Muscle of arm (tissue), 14 donors: Measurements from ENCODE around the gene TIPRL. TPM values are rescaled to one million over a fixed set of nuclear protein-coding genes. Genes with fewer than 3 reads are reported as not detected.
A peak's percentile ranks its signal among the peaks of the same experiment; 100 is the strongest.

ENCODE experiments used
- DNase-seq: peaks from one replicate; pipeline ENCODE4 v3.0.0-alpha.2; 2013
- long read RNA-seq, 11 donors: transcript quantifications; one replicate each; lab custom pipeline, GENCODE V29; 2026
- polyA plus RNA-seq, 12 donors: library from polyadenylated mRNA; unstranded; fragments of 120-200 nt; gene quantifications; one replicate each; pipeline ENCODE4 v1.2.1, GENCODE V29; 2013; ENCODE audit not compliant: insufficient read length in 12 of 12

TIPRL gene
- polyA plus RNA-seq = 10 to 100 TPM in 11 of 12 donors, not detected in 1; 30.8 to 46.5 (median 38.7) TPM
- long read RNA-seq, donor 1, transcript TIPRL-202 (7 exons, 3,032 nt) = major isoform, 20 of 30 reads
- long read RNA-seq, donor 1, partial matches to known transcripts = 10 of 30 reads
- long read RNA-seq, donor 1, other reads (novel, unspliced or antisense) = 0 of 30 reads
- long read RNA-seq, donor 2, transcript TIPRL-202 (7 exons, 3,032 nt) = major isoform, 27 of 63 reads
- long read RNA-seq, donor 2, partial matches to known transcripts = 36 of 63 reads
- long read RNA-seq, donor 2, other reads (novel, unspliced or antisense) = 0 of 63 reads
- long read RNA-seq, donor 3, transcript TIPRL-202 (7 exons, 3,032 nt) = major isoform, 15 of 15 reads
- long read RNA-seq, donor 3, partial matches to known transcripts = 0 of 15 reads
- long read RNA-seq, donor 3, other reads (novel, unspliced or antisense) = 0 of 15 reads
- long read RNA-seq, donor 4, transcript TIPRL-202 (7 exons, 3,032 nt) = major isoform, 9 of 9 reads
- long read RNA-seq, donor 4, partial matches to known transcripts = 0 of 9 reads
- long read RNA-seq, donor 4, other reads (novel, unspliced or antisense) = 0 of 9 reads
- long read RNA-seq, donor 5, transcript TIPRL-202 (7 exons, 3,032 nt) = major isoform, 33 of 33 reads
- long read RNA-seq, donor 5, partial matches to known transcripts = 0 of 33 reads
- long read RNA-seq, donor 5, other reads (novel, unspliced or antisense) = 0 of 33 reads
- long read RNA-seq, donor 6, transcript TIPRL-202 (7 exons, 3,032 nt) = major isoform, 12 of 12 reads
- long read RNA-seq, donor 6, partial matches to known transcripts = 0 of 12 reads
- long read RNA-seq, donor 6, other reads (novel, unspliced or antisense) = 0 of 12 reads
- long read RNA-seq, donor 7, transcript TIPRL-202 (7 exons, 3,032 nt) = major isoform, 5 of 5 reads
- long read RNA-seq, donor 7, partial matches to known transcripts = 0 of 5 reads
- long read RNA-seq, donor 7, other reads (novel, unspliced or antisense) = 0 of 5 reads
- long read RNA-seq, donor 8, transcript TIPRL-202 (7 exons, 3,032 nt) = major isoform, 25 of 31 reads
- long read RNA-seq, donor 8, partial matches to known transcripts = 6 of 31 reads
- long read RNA-seq, donor 8, other reads (novel, unspliced or antisense) = 0 of 31 reads
- long read RNA-seq, donor 9, transcript TIPRL-202 (7 exons, 3,032 nt) = major isoform, 11 of 12 reads
- long read RNA-seq, donor 9, partial matches to known transcripts = 0 of 12 reads
- long read RNA-seq, donor 9, other reads (novel, unspliced or antisense) = 0 of 12 reads
- long read RNA-seq, donor 10, transcript TIPRL-202 (7 exons, 3,032 nt) = major isoform, 22 of 23 reads
- long read RNA-seq, donor 10, partial matches to known transcripts = 0 of 23 reads
- long read RNA-seq, donor 10, other reads (novel, unspliced or antisense) = 0 of 23 reads
- long read RNA-seq, donor 11, transcript TIPRL-202 (7 exons, 3,032 nt) = major isoform, 20 of 20 reads
- long read RNA-seq, donor 11, partial matches to known transcripts = 0 of 20 reads
- long read RNA-seq, donor 11, other reads (novel, unspliced or antisense) = 0 of 20 reads

DNA sequence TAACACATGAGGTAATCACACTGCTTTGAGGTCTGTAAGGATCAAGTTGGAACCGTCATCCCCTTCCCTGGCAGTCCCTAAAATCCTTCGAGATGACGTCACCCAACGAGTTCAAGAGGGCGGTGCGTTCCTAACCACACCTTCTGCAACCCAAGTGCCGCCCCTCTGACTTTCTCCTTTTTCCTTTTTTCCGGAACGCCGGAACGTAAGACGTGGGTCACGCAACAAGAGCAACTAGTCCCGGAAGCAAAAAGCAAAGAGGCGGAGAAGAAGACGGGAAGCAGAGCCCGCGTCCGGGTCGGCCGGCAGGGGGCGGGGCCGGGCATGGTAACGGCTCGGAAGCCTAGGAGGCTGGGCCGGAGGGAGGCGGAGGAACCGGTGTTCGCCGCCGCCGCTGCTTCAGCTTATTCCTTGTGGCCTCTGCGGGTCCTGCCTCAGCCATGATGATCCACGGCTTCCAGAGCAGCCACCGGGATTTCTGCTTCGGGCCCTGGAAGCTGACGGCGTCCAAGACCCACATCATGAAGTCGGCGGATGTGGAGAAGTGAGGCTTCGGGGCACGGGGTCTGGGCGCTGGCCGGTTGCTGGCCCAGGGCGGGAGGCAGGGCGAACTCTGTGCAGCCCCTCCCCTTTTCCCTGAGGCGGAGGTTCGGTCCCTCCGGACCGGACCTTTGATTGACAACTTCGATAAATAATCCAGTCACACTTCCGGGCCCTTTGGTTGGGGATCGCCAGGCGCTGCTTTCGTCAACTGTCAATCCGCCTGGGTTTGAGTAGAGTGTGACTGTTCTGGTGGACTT, at the start of gene TIPRL:
TIPRL (plus strand) TSS at position 325 of the 800 bp plus-strand sequence; CDS start at position 441, 116 bp downstream.
- peak; percentile 97 for DNase-seq

DNA sequence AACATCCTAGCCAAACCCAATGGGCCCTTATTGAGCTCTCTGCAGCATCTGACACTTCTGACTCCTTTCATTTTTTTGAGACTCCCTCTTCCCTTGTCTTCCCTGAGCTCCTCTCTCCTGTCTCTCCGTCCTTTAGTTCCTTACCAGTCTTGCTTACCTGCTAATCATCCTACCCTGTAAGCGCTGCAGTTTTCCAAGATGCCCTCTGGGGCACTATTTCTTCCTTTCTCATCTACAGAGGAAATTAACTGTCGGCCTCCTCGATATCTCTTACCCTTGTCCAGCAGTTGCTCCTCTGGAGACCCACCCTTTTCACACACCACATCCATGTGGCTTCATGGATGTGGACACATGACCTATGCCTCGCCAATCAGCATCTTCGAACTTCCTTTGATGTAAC, 48.8 kb upstream of the TIPRL start:
- no peak for DNase-seq

DNA sequence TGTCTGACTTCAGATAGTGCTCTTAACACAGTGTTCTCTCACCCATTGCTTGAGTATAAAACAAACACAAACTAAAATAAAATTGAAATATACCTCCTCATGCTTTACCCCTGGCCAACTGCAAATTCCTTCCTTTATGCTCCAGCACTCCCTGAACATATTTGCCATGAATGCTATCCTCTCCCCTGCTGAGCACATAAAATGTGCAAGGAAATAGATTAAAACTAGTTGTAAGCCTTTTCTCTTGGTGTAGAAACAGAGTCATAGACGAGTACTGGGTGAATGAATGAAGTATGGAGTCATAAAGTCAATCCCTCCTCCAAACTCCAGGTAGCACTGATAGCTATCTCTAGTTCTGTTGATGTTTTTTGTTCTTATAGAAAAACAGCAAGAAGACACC, 44.6 kb upstream of the TIPRL start:
- DNase-seq = no peak

DNA sequence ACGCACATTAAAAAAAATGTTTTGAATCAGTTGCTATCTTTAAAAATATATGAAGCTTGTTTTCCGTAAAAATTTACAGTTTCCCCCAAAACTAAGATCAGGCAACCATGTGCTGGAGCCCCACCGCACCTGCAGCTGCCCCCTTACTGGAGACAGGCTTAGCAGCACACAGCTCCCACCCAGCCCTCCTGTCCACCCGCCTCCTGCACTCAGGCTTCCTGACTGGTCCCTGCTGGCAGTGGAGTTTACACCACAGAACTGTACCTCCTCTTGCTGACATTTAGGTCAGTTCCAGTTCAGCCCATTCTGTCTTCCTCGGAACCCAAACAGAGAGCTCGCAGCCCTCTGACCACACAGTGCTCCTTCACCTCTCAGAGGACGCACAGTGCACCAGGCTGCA, 44.1 kb upstream of the TIPRL start:
- DNase-seq = no peak

DNA sequence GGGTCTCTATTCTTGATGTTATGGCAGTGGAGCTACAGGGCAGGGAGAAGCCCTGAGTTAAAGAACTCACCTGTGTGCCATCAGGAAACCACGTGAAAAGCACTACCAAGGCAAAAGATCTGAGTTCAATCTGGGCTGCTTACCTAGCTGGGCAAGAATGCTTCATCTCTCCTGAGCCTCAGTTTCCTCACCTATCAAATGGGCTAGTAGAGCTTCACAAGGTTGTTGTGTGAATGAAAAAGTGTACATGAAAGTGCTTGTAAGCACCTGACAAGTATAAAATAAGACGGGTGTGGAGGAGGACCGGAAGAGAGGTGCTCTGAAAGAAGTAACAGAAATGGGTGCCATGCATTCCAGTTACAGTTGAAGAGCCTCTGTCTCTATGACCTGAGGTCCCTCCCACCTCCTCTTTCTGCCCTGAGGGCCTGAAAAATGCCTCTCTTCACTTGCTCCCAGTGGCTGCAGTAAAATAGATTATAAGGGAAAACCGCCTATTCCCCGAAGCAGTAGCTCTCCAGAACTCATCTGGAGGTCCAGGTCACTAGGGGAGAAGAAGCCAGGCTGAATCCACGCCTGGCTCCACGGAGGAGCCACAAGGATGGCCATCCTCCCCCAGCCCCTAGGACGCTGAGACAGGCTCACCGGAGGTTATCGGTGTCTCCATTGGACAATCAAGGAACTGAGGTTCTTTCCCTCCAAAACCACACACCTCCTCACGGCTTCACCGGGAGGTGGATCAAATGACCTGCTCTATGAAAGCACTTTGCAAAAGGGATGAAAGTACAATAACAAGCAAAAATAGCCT, 43.4 kb upstream of the TIPRL start:
- no peak for DNase-seq

DNA sequence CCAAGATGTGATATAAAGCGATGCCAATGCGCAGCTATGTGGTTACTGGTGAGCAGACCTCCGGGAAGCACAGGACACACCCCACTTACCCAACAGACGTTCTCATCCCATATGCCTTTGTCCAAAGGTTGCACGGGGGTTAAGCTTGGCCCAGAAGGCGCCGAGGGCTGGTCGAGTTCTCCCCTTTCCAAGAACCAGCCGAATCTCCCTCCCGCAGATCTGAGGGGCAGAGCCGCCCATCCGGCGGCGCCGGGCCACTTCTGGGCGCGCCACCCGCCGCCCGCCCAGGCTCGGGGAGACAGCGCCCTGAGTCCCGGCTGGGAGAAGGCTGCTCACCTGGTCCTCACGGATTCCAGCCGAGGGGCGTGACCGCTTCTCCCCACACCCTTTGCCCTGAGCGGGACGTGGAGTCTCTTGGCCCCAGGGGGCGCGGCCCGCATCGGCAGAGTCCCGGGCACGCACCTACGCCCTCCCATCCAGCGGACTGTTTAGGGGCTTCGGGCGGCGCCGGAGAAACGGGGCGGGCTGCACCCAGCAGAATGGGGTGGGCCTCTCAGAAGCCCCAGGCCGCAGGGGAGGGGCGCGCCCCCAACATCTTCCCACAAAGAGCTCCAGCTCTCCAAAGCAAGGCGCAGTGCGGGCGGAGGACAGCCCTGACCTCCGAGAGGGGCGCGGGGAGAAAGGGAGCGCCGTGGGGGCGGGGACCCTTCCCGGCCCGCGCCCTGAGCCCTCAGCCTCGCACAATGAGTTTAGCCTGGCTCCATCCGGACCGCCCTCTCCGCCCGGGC, 42.6 kb upstream of the TIPRL start:
- DNase-seq = peak; percentile 17

DNA sequence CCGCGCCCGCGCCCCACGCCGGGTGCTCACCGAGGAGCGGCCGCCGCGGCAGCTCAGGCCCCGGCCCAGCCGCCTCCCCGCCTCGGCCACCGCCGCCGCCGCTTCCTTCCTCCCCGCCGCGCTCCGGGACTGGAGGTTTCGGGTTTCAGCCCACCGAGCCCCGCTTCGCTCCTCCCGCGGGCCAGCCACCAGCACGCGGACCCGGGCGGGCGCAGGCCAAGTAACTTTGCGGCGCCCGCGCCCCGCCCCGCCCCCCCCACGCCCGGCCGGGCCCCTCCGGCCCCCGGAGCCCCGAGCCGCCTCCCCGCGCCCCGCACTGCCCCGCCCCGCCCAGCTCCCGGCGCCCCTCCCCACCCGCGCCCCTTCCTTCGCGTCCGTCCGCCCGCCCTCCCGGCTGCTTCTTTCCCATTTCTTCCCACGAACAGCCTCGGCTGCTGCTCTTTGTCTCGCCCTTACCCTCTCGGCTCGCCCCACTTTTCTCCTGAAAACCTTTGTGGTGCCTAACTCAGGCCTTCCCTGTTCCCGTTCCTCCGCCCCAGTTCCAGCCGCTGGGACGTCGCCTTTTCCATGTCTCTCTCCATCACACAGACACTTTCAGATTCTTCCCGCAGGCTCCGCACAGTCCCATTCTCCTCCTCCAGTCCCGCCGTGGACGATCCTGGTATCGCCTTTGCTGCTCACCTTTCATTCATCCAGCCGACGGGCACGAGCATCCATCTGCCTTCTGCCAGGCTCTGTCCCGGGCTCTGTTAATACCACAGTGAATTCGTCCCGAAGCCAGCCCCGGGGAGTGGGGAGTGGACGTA, 41.9 kb upstream of the TIPRL start, which contains the start of gene GPR161:
GPR161 (minus strand) TSS at position 222 of the 806 bp plus-strand sequence. CDS start 32,080 bp downstream, outside the sequence.
- peak; percentile 57 for DNase-seq

DNA sequence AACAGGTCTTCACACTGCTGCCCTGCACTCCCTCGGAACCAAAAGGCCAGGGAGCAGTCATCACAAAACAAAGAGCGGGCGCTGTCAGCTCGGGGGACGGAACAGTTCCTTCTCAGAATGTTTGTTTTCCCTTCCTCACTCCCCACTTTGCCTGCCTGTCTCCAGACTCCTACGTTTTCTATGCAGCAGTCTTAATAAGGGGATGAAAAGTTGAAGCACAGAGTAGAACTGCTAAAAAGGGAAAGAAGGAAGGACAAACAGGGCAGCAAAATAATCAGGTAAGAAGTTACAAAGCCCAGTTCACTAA, 41.3 kb upstream of the TIPRL start:
- DNase-seq = no peak

DNA sequence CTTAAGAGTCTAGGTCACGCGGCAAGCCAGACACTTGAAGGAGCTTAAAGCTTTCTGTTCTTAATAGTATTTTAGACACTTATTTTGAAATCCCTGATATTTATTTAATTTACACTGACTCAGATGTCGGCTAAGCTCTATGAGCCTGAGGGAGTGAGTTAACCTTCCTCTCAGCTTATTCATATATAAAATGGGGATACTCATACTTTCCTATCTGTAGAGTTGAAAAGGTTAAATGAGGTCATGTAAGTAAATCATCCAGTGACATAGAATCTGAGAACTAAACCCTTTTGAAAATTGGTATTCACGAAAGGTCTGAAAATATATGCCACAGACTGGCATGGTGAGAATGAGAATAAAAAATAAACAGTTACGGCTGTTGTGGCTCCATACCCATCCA, 40.6 kb upstream of the TIPRL start:
- no peak for DNase-seq

DNA sequence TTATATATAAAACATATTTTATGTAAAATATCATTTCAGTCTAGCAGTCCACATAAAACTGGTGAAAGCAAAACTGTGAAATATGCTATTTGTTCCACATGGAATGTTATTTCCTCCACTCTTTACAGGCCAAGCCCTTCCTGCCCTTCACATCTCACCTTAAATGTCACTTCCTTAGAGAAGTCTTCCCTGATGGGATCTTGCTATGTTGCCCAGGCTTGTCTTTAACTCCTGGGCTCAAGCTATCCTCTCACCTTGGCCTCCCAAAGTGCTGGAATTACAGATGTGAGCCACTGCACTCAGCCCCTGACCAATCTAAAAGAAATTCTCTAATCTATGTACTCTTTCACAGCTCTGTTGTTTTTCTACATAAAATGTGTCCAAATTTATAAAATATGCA, 39.7 kb upstream of the TIPRL start:
- no peak for DNase-seq

DNA sequence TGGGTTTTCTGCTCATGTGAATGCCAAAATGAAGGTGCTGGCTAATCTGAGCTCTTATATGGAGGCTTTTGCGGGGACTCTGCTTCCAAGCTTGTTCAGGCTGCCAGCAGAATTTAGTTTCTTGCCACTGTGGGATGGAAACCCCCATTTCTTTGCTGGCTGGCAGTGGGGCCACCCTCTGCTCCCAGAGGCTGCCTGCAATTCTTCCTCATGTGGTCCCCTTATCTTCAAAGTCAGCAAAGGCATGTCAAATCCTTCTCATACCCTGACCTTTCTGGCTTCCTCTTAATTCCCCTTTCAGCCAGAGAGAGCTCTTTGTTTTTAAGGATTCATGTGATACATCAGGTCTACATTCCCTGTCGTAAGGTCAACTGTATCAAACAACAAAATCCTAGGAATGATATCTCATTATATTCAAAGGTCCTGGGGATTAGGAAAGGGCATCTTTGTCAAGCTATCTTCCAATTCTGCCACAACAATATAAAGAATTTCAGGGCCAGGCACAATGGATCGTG, 36.8 kb upstream of the TIPRL start:
- DNase-seq = no peak

- DNase-seq = peak; percentile 86
These were observed 33.3 kb upstream of the TIPRL start for GRCh38 chr1:168145184-168146159.

GRCh38 chr1:168146160-168146539, 32.6 kb upstream of the TIPRL start:
- no peak for DNase-seq

DNA sequence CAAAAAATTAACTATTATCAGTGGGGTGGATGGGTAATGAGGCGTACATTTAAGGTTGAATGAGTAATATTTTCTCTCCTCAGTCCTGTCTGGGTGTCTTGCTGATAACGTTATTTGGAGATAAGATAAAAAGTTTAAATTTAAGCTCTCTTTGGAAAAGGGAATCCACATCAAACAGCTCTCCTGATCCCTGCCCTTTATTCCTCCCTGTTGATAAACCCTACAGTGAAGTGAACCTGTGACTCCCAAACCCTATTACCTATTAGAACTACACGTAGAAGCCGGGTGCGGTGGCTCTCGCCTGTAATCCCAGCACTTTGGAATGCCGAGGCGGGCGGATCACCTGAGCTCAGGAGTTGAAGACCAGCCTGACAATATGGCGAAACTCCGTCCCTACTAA, 32.1 kb upstream of the TIPRL start:
- no peak for DNase-seq

GRCh38 chr1:168148916-168149315, 29.8 kb upstream of the TIPRL start:
- DNase-seq = no peak

DNA sequence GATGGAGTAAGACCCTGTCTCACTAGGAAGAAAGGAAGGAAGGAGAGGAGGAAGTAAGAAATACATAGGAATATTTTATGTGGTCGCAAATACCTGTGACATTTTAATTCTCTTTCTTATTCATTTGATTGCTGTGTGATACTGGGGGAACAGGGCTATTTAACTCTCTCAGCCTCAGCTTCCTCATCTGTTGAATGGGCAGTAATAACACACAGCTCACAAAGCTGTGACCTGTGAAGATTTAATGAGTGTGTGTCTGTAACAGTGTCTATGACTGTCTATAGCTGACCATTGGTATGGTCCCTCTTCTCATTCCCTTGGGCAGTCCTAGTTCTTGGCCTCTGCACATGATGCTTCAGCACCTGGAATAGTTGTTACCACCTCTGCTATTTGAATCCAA, 28.5 kb upstream of the TIPRL start:
- DNase-seq = no peak
